Activated T-cell treated with anti-CD3 and anti-CD28 coated beads, Interleukin-2, amount 50 U/mL, for 48 hours (primary cell): ENCODE results near the gene ENAH.
A peak's percentile ranks its signal among the peaks of the same experiment; 100 is the strongest.
"Not testable (repeated sequence)": the region's sequence is repeated elsewhere in the genome, so short reads cannot be mapped to it uniquely, and the experiment has no call there.

Experiments used
- DNase-seq, 2 experiments: peaks; one replicate each; pipeline ENCODE4 v3.0.0-alpha.2; 2020

The ENAH gene

GRCh38 chr1:225485226-225485625, 167.7 kb downstream of the ENAH start:
- DNase-seq: no peak

GRCh38 chr1:225484657-225485214, 168.2 kb downstream of the ENAH start:
- no peak for DNase-seq

- DNase-seq: no peak
These were observed 168.9 kb downstream of the ENAH start for GRCh38 chr1:225483818-225484656.

- no peak for DNase-seq
These were observed 170.4 kb downstream of the ENAH start for GRCh38 chr1:225482421-225482950.

GRCh38 chr1:225481738-225482137, 171.2 kb downstream of the ENAH start:
- no peak for DNase-seq

- peak; percentile 71 to 78 for DNase-seq
These were observed 172.0 kb downstream of the ENAH start for GRCh38 chr1:225480825-225481434.

- no peak for DNase-seq
These were observed 172.8 kb downstream of the ENAH start for GRCh38 chr1:225479996-225480720.

GRCh38 chr1:225479341-225479740, 173.6 kb downstream of the ENAH start:
- DNase-seq: no peak

- DNase-seq: no peak
These were observed 175.5 kb downstream of the ENAH start for GRCh38 chr1:225477296-225477911.

GRCh38 chr1:225476538-225476988, 176.4 kb downstream of the ENAH start:
- no peak for DNase-seq

GRCh38 chr1:225476100-225476511, 176.8 kb downstream of the ENAH start:
- DNase-seq: no peak

GRCh38 chr1:225474986-225475820, 177.7 kb downstream of the ENAH start:
- DNase-seq: peak; percentile 82 to 88

- no peak for DNase-seq
These were observed 178.4 kb downstream of the ENAH start for GRCh38 chr1:225474439-225474985.

- DNase-seq: not testable (repeated sequence)
These were observed 179.1 kb downstream of the ENAH start for GRCh38 chr1:225473676-225474438.

- DNase-seq: peak in 1 of 2 experiments; percentile 47
These were observed 179.7 kb downstream of the ENAH start for GRCh38 chr1:225473266-225473665.

- peak in 1 of 2 experiments; percentile 14 for DNase-seq
These were observed 181.2 kb downstream of the ENAH start for GRCh38 chr1:225471453-225472301.

GRCh38 chr1:225471109-225471452, 181.8 kb downstream of the ENAH start:
- peak in 1 of 2 experiments; percentile 11 for DNase-seq

GRCh38 chr1:225470211-225471108, 182.5 kb downstream of the ENAH start:
- peak in 1 of 2 experiments; percentile 12 for DNase-seq
